Immature natural killer cell (primary cell): ENCODE measurements around the gene PSG2. TPM values are rescaled to one million over a fixed set of nuclear protein-coding genes. Genes with fewer than 3 reads are reported as not detected.
"Not testable (repeated sequence)": the region's sequence is repeated elsewhere in the genome, so short reads cannot be mapped to it uniquely, and the experiment has no call there.

Source experiments
- DNase-seq, 3 donors: peaks; one replicate each; pipeline ENCODE4 v3.0.0; 2022; ENCODE audit warnings: mixed read lengths in 1 of 3
- H3K27ac Mint-ChIP-seq, 6 donors: one replicate each; pipeline ENCODE4 v1.8.0; 2020; ENCODE audit warnings: mixed read lengths in 6 of 6, mild to moderate bottlenecking in 5 of 6, inconsistent platforms in 4 of 6, moderate library complexity in 3 of 6
- H3K27me3 Mint-ChIP-seq, 3 donors: one replicate each; pipeline ENCODE4 v1.8.0; 2020 to 2021; ENCODE audit warnings: low read depth in 3 of 3, mild to moderate bottlenecking in 3 of 3, mixed read lengths in 3 of 3, moderate library complexity in 3 of 3, inconsistent platforms in 1 of 3
- H3K36me3 Mint-ChIP-seq, 3 donors: one replicate each; pipeline ENCODE4 v1.8.0; 2020; ENCODE audit warnings: mixed read lengths in 3 of 3, inconsistent platforms in 2 of 3, mild to moderate bottlenecking in 2 of 3
- H3K4me1 Mint-ChIP-seq, 2 donors: one replicate each; pipeline ENCODE4 v1.8.0; 2020; ENCODE audit warnings: inconsistent platforms in 2 of 2, mild to moderate bottlenecking in 2 of 2, mixed read lengths in 2 of 2, moderate library complexity in 1 of 2
- H3K4me3 Mint-ChIP-seq, 5 donors: one replicate each; pipeline ENCODE4 v1.8.0; 2020; ENCODE audit warnings: mild to moderate bottlenecking in 5 of 5, mixed read lengths in 5 of 5, inconsistent platforms in 3 of 5, moderate library complexity in 3 of 5
- H3K9me3 Mint-ChIP-seq, 6 donors: one replicate each; pipeline ENCODE4 v1.8.0; 2020; ENCODE audit warnings: mild to moderate bottlenecking in 6 of 6, mixed read lengths in 6 of 6, inconsistent platforms in 4 of 6, moderate library complexity in 3 of 6
- polyA plus RNA-seq, 3 donors: library from polyadenylated mRNA; unstranded; fragments of 300-500 nt; fragmentation: Illumina TruSeq; gene quantifications; one replicate each; pipeline ENCODE4 v1.2.3, GENCODE V29; 2021

PSG2 gene
- polyA plus RNA-seq, 3 donors from 2014 or later, result not detected

DNA sequence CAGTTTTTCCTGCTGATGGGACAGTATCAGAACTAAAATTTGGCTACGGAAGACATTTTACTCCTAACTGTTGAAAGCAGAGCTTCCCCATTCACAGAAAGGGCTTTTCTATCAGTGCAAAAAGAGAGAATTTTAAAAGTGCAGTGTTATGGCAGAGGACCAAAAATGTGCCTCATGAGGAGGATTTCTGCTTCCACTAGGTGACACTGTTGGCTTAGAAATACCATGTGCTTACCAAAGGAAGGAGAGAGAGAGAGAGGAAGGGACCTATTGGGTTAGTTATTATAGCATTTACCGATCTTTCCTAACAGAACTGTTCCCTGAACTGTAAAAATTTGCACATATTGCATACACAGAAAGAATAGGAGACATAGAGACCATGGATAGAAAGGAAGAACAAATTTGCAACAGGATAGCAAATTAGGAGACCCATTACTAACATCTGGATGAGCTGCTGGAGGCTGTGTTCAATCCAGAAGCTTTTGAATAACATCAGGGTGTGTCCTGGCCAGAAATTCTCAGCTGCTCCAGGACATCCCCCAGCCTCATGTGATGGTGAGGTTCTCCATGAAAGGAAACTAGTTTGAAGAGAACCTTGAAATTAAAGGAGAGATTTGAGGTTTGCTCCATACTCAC, 21.8 kb upstream of the PSG2 start:
- H3K36me3 Mint-ChIP-seq, result peaks cover 0 to 10% (median 0%) of the 10 kb centered on the region in 3 donors
- H3K27ac Mint-ChIP-seq, H3K4me3 Mint-ChIP-seq, H3K27me3 Mint-ChIP-seq, DNase-seq, H3K4me1 Mint-ChIP-seq: not testable (repeated sequence)
- peaks cover 12 to 28% (median 20%) of the 10 kb centered on the region in 6 donors for H3K9me3 Mint-ChIP-seq

GRCh38 chr19:43101950-43102349, 19.4 kb upstream of the PSG2 start:
- DNase-seq, result no peak
- H3K36me3 Mint-ChIP-seq, result peaks cover 0 to 10% (median 0%) of the 10 kb centered on the region in 3 donors
- peaks cover 12 to 25% (median 21%) of the 10 kb centered on the region in 6 donors for H3K9me3 Mint-ChIP-seq
- H3K27me3 Mint-ChIP-seq, result peaks cover 0 to 6% (median 2%) of the 10 kb centered on the region in 3 donors
- H3K27ac Mint-ChIP-seq, result no peak overlapping the region
- H3K4me3 Mint-ChIP-seq, result no peak overlapping the region
- no peaks in the 10 kb centered on the region for H3K4me1 Mint-ChIP-seq

GRCh38 chr19:43098416-43098815, 15.9 kb upstream of the PSG2 start:
- H3K4me1 Mint-ChIP-seq, H3K27me3 Mint-ChIP-seq, H3K36me3 Mint-ChIP-seq, H3K27ac Mint-ChIP-seq, H3K4me3 Mint-ChIP-seq, DNase-seq: not testable (repeated sequence)
- peaks cover 0 to 13% (median 6%) of the 10 kb centered on the region in 6 donors for H3K9me3 Mint-ChIP-seq

DNA sequence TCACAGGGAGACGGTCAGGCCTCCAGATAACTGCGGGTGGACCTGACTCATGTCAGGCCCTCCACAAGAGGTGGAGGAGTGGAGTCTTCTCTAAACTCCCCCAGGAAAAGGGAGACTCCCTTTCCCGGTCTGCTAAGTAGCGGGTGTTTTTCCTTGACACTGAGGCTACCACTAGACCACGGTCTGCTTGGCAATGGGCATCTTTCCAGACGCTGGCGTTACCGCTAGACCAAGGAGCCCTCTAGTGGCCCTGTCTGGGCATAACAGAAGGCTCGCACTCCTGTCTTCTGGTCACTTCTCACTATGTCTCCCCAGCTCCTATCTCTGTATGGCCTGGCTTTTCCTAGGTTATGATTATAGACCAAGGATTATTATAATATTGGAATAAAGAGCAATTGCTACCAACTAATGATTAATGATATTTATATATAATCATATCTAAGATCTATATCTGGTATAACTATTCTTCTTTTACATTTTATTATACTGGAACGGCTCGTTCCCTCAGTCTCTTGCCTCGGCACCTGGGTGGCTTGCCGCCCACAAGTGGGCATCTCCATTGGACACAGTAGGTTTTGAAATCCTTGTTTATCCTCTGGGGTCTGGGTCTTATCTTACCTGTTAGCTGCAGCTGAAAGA, 5.3 kb upstream of the PSG2 start:
- peaks cover 4 to 11% (median 6%) of the 10 kb centered on the region in 3 donors for H3K27me3 Mint-ChIP-seq
- H3K4me1 Mint-ChIP-seq, H3K4me3 Mint-ChIP-seq, H3K27ac Mint-ChIP-seq, DNase-seq, H3K36me3 Mint-ChIP-seq, H3K9me3 Mint-ChIP-seq: not testable (repeated sequence)

DNA sequence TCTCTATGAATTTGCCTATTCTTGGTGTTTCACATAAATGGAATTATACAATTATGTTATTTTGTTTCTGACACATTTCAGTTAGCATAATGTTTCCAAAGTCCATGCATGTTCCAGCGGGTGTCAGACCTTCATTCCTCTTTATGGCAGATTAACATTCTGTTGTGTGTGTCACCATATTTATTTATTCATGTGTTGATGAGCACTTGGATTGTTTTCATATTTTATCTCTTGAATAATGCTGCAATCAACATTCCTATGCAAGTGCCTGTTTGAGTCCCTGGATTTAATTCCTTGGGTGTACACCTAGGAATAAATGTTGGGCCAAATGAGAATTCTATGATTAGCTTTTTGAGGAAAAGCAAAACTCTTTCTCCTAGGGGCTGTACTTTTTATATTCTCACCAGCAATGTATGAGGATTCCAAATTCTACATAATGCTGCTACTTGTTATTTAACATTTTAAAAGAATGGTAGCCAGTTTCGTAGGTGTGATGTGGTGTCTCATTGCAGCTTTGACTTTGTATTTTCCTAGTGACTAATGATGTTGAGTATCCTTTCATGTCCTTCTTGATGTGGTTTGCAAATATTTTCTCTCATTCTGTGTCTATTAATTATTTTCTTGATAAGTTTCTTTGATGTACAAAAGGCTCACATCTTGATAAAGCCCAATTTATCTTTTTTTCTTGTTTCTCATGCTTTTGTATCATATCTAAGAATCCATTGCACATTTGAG, 3.5 kb upstream of the PSG2 start:
- not testable (repeated sequence) for DNase-seq, H3K9me3 Mint-ChIP-seq, H3K36me3 Mint-ChIP-seq, H3K4me3 Mint-ChIP-seq, H3K27me3 Mint-ChIP-seq, H3K27ac Mint-ChIP-seq, H3K4me1 Mint-ChIP-seq

GRCh38 chr19:43084196-43084832, 1.8 kb upstream of the PSG2 start:
- H3K27ac Mint-ChIP-seq, result not testable (repeated sequence)

DNA sequence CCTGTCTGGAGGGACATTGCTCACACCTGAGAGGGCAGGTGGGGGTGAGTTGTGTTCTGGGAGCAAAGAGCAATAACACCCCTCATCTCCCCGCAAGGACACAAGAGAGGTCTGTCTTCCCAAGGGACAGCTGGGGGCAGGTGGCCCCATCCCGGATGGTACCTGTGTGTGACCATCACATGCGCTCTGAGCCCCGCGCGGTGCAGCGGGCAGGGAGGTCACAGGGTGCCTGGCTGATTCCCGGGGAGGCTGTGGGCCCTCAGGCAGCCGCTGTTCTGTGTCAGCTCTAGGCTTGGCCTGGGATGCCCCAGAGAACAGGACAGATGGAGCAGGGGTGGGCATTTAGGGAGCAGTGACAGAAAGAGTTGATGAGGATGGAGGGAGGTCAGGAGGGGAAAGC, 1.2 kb upstream of the PSG2 start:
- H3K9me3 Mint-ChIP-seq, H3K36me3 Mint-ChIP-seq, H3K27ac Mint-ChIP-seq, H3K27me3 Mint-ChIP-seq, DNase-seq, H3K4me3 Mint-ChIP-seq, H3K4me1 Mint-ChIP-seq: not testable (repeated sequence)

More at GRCh38 chr19:43084196-43084832, 1.8 kb upstream of the PSG2 start:
- not testable (repeated sequence) for H3K9me3 Mint-ChIP-seq, DNase-seq, H3K36me3 Mint-ChIP-seq, H3K27me3 Mint-ChIP-seq, H3K4me1 Mint-ChIP-seq, H3K4me3 Mint-ChIP-seq

GRCh38 chr19:43078311-43078710, 4.2 kb downstream of the PSG2 start:
- H3K4me3 Mint-ChIP-seq, result no peak overlapping the region
- H3K9me3 Mint-ChIP-seq, result peaks cover 0 to 1% (median 0%) of the 10 kb centered on the region in 6 donors
- H3K36me3 Mint-ChIP-seq, result no peaks in the 10 kb centered on the region
- no peaks in the 10 kb centered on the region for H3K4me1 Mint-ChIP-seq
- H3K27ac Mint-ChIP-seq, result no peak overlapping the region
- no peaks in the 10 kb centered on the region for H3K27me3 Mint-ChIP-seq
- DNase-seq, result no peak

DNA sequence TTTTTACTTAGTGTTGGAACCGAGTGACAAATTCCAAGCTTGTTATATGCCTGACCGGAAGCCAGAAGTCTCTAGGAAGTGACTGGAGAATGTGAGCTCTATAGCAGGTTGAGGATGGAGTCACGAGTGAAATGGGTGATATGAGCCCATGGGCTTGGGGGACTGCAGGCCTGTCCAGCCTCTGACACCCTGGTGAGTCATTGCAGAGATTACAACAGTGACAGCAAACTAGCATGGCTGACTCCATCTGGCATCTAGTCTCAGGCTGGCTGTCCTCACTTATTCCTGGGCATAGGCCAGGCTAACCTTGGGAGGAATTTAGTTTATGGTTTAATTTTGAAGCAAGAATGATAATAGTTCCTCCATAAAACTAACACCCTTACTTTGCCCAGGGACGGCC, 4.6 kb downstream of the PSG2 start:
- not testable (repeated sequence) for H3K36me3 Mint-ChIP-seq, H3K27ac Mint-ChIP-seq, H3K4me1 Mint-ChIP-seq, H3K9me3 Mint-ChIP-seq, H3K4me3 Mint-ChIP-seq, H3K27me3 Mint-ChIP-seq, DNase-seq

GRCh38 chr19:43062418-43062817, 20.1 kb downstream of the PSG2 start:
- not testable (repeated sequence) for H3K4me1 Mint-ChIP-seq, H3K36me3 Mint-ChIP-seq, H3K9me3 Mint-ChIP-seq, H3K27ac Mint-ChIP-seq, H3K4me3 Mint-ChIP-seq, DNase-seq
- peaks cover 2 to 17% (median 15%) of the 10 kb centered on the region in 3 donors for H3K27me3 Mint-ChIP-seq

- not testable (repeated sequence) for H3K4me1 Mint-ChIP-seq, H3K36me3 Mint-ChIP-seq, H3K4me3 Mint-ChIP-seq, H3K27ac Mint-ChIP-seq, DNase-seq
- Mint-ChIP-seq H3K27me3 (peaks cover 2 to 14% (median 9%) of the 10 kb centered on the region in 3 donors), H3K9me3 (peaks cover 1 to 11% (median 5%) of the 10 kb centered on the region in 6 donors)
These were observed 21.2 kb downstream of the PSG2 start for GRCh38 chr19:43061326-43061725.

DNA sequence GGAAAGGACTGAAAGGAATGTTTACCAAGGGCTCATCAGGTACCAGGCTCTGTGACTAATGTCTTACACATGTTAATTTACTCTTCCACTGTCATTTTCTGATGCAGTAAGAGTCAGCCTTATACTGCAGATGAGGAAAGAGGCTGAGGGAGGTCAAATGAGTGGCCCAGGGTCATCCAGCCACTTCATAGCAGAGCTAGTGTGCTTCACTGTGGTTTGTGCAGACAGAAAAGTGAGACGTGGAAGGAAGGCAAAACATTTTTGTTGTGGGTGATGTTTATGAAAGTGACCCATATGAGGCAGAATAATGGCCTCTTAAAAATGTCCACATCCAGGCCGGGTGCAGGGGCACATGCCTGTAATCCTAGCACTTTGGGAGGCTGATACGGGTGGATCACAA, 22.2 kb downstream of the PSG2 start:
- H3K36me3 Mint-ChIP-seq, H3K27ac Mint-ChIP-seq, H3K4me1 Mint-ChIP-seq, H3K4me3 Mint-ChIP-seq, DNase-seq: not testable (repeated sequence)
- Mint-ChIP-seq H3K27me3 (peaks cover 0 to 11% (median 5%) of the 10 kb centered on the region in 3 donors), H3K9me3 (peaks cover 2 to 20% (median 12%) of the 10 kb centered on the region in 6 donors)

- not testable (repeated sequence) for H3K27me3 Mint-ChIP-seq
These were observed 23.0 kb downstream of the PSG2 start for GRCh38 chr19:43059482-43059881.

GRCh38 chr19:43058440-43058839, 24.1 kb downstream of the PSG2 start:
- Mint-ChIP-seq H3K9me3 (peaks cover 5 to 30% (median 23%) of the 10 kb centered on the region in 6 donors), H3K27me3 (peaks cover 0 to 12% (median 5%) of the 10 kb centered on the region in 3 donors)
- H3K36me3 Mint-ChIP-seq, H3K27ac Mint-ChIP-seq, DNase-seq, H3K4me1 Mint-ChIP-seq, H3K4me3 Mint-ChIP-seq: not testable (repeated sequence)

More at GRCh38 chr19:43059482-43059881, 23.0 kb downstream of the PSG2 start:
- H3K36me3 Mint-ChIP-seq, H3K27ac Mint-ChIP-seq, H3K4me3 Mint-ChIP-seq, DNase-seq, H3K4me1 Mint-ChIP-seq: not testable (repeated sequence)
- peaks cover 2 to 27% (median 19%) of the 10 kb centered on the region in 6 donors for H3K9me3 Mint-ChIP-seq
